Keratinocyte (primary cell): ENCODE measurements around the gene CAND2.

Source experiments
- EZH2 ChIP-seq: IDR thresholded peaks from one replicate; pipeline ENCODE4 v1.6.1; 2012; ENCODE audit warnings: inconsistent platforms, mild to moderate bottlenecking, low read length, moderate library complexity
- TF ChIP-seq, protein P1 (sequence below), 3 experiments: IDR thresholded peaks in 1 of 3; conservative IDR thresholded peaks in 1 of 3; optimal IDR thresholded peaks in 1 of 3; 2 replicates in 2 of 3; 3 replicates in 1 of 3; pipeline versions ENCODE3 to v1.5.1; 2011; ENCODE audit warnings: low read length in 3 of 3, mild to moderate bottlenecking in 3 of 3, moderate library complexity in 2 of 3, control low read depth in 1 of 3, inconsistent platforms in 1 of 3; ENCODE audit not compliant: insufficient read depth in 2 of 3; ENCODE audit errors: extremely low read depth in 1 of 3

DNA sequence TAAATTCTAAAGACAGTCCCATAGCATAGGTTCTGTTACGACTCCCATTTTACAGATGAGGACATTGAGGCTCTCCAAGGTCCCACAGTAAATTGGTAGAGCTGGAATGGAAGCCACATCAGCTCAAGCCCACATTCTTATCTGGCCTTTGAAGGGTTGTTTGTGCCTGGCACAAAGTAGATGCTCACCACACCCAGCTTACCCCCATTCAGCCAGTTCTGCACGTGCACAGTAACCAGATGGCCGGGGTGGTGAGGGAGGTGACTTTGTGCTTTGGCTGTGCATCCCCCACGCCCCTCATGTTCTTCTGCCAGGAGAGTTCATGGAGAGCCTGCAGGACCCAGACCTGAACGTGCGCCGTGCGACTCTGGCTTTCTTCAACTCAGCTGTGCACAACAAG, 28.7 kb downstream of the CAND2 start:
- TF ChIP-seq, protein P1, sequence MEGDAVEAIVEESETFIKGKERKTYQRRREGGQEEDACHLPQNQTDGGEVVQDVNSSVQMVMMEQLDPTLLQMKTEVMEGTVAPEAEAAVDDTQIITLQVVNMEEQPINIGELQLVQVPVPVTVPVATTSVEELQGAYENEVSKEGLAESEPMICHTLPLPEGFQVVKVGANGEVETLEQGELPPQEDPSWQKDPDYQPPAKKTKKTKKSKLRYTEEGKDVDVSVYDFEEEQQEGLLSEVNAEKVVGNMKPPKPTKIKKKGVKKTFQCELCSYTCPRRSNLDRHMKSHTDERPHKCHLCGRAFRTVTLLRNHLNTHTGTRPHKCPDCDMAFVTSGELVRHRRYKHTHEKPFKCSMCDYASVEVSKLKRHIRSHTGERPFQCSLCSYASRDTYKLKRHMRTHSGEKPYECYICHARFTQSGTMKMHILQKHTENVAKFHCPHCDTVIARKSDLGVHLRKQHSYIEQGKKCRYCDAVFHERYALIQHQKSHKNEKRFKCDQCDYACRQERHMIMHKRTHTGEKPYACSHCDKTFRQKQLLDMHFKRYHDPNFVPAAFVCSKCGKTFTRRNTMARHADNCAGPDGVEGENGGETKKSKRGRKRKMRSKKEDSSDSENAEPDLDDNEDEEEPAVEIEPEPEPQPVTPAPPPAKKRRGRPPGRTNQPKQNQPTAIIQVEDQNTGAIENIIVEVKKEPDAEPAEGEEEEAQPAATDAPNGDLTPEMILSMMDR (optimal IDR thresholded peaks at IDR 0.05 in 1 of 3, IDR thresholded peaks at IDR 0.05 in 1 of 3, conservative IDR thresholded peaks at IDR 0.05 in 1 of 3; ENCODE audit: extremely low read depth in 1 of 3, insufficient read depth in 2 of 3, low read length in 3 of 3) = no peak
- no peak for TF ChIP-seq EZH2
